HL-60 (cell line): ENCODE results near the gene ZFAND6.

Experiments used
- DNase-seq, 2 experiments: peaks; one replicate each; pipeline ENCODE4 v3.0.0-alpha.2; 2010 to 2020; ENCODE audit warnings: low read depth in 1 of 2, low spot score in 1 of 2
- H3K27ac ChIP-seq: fragments of 250-450 bp; sonication (Bioruptor Pico); replicated peaks from 2 replicates; pipeline ENCODE4 v1.5.1; 2020; ENCODE audit warnings: mild to moderate bottlenecking, moderate library complexity
- H3K27me3 ChIP-seq: fragments of 250-450 bp; sonication (Bioruptor Pico); 2 replicates; pipeline ENCODE4 v1.5.1; 2021; ENCODE audit warnings: mild to moderate bottlenecking, moderate library complexity; ENCODE audit not compliant: insufficient read depth, poor library complexity, severe bottlenecking
- H3K4me3 ChIP-seq: replicated peaks from 2 replicates; pipeline ENCODE4 v1.5.1; 2011; ENCODE audit warnings: mild to moderate bottlenecking, control low read depth, low read length; ENCODE audit not compliant: insufficient read depth
- GABPA ChIP-seq: IDR thresholded peaks from 2 replicates; pipeline ENCODE4 v1.6.1; 2012; ENCODE audit warnings: low read depth
- POLR2AphosphoS5 ChIP-seq: IDR thresholded peaks from 2 replicates; pipeline ENCODE4 v1.6.1; 2012; ENCODE audit warnings: low read depth
- REST ChIP-seq: IDR thresholded peaks from 2 replicates; pipeline ENCODE4 v1.6.1; 2012; ENCODE audit warnings: low read depth; ENCODE audit not compliant: insufficient replicate concordance
- SPI1 ChIP-seq: IDR thresholded peaks from 2 replicates; pipeline ENCODE4 v1.6.1; 2012; ENCODE audit warnings: low read depth, mild to moderate bottlenecking, borderline replicate concordance
- TF ChIP-seq, protein P1 (sequence below): IDR thresholded peaks from one replicate; pipeline ENCODE4 v1.5.1; 2011; ENCODE audit warnings: low read length, control low read depth, inconsistent platforms; ENCODE audit not compliant: insufficient read depth

The ZFAND6 gene

DNA sequence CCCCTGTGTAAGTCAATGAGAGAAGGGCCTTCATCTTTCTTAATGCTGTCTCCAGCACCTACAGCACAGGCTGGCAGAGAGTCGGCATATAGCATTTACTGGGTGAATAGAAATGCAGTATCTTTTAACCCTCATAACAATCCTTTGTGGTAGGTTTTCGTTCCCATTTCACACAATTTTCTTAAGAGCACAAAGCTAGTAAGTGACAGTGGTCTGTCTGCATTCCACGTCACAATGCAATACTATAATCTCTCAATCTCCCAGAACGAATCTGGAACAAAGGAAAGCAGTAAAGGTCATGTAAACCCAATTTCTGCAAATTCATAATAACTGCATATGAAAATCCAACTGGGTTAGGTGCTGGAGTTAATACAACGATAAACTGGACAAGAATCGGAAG lies 1.4 kb upstream of the ZFAND6 start:
- no peak for DNase-seq
- no peak overlapping the region for H3K4me3 ChIP-seq
- TF ChIP-seq, protein P1, sequence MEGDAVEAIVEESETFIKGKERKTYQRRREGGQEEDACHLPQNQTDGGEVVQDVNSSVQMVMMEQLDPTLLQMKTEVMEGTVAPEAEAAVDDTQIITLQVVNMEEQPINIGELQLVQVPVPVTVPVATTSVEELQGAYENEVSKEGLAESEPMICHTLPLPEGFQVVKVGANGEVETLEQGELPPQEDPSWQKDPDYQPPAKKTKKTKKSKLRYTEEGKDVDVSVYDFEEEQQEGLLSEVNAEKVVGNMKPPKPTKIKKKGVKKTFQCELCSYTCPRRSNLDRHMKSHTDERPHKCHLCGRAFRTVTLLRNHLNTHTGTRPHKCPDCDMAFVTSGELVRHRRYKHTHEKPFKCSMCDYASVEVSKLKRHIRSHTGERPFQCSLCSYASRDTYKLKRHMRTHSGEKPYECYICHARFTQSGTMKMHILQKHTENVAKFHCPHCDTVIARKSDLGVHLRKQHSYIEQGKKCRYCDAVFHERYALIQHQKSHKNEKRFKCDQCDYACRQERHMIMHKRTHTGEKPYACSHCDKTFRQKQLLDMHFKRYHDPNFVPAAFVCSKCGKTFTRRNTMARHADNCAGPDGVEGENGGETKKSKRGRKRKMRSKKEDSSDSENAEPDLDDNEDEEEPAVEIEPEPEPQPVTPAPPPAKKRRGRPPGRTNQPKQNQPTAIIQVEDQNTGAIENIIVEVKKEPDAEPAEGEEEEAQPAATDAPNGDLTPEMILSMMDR = no peak
- TF ChIP-seq REST (no peak), POLR2AphosphoS5 (no peak), GABPA (no peak), SPI1 (no peak)
- no peak overlapping the region for H3K27ac ChIP-seq
- no peaks in the 10 kb centered on the region for H3K27me3 ChIP-seq

DNA sequence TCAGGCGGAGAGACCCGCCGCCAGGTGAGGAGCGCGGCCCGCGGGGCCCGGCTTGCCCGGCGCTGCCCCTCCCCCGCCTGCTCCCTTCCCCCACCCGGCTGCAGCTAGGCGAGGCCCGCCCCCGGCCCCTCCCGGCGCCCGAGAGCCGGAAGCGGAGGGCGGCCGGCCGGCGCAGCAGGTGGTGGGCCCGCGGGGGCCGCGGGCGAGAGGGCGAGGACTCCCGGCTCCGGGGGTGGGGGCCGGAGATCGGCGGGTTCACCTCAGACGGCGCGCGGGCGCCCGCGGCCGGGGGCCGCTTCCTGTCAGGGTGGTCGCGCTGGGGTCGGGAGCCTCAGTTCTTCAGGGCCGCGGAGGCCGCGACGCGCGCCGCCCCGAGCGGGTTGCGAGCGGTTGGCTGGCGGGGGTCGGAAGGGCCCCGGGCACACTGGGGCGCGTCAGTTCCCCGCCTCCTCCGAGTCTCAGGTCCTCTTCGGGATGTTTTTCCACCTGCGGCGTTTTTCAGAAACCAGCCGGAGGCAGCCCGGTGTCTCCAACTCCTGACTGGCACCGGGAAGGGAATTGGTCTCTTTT lies 395 bp downstream of the ZFAND6 start:
- Histone ChIP-seq H3K4me3 (peak overlapping the region; percentile 57), H3K27me3 (no peaks in the 10 kb centered on the region), H3K27ac (peak overlapping the region; percentile 75)
- DNase-seq = peak in 1 of 2 experiments; percentile 31
- no peak for TF ChIP-seq SPI1
- TF ChIP-seq, protein P1 = no peak
- no peak for TF ChIP-seq POLR2AphosphoS5
- TF ChIP-seq REST = no peak

- H3K27me3 ChIP-seq = no peaks in the 10 kb centered on the region
- no peak for TF ChIP-seq SPI1
- TF ChIP-seq, protein P1 = no peak
- TF ChIP-seq GABPA = no peak
- TF ChIP-seq POLR2AphosphoS5 = no peak
- no peak for TF ChIP-seq REST
- DNase-seq = peak; percentile 45 to 55
- peak overlapping the region; percentile 57 for H3K4me3 ChIP-seq
- H3K27ac ChIP-seq = peak overlapping the region; percentile 75
Observed at GRCh38 chr15:80060356-80061006, 1.0 kb downstream of the ZFAND6 start.
